Stimulated activated CD8-positive, alpha-beta memory T cell treated with anti-CD3 and anti-CD28 coated beads, Interleukin-2, amount 100 ng/mL, for 48 hours (primary cell): ENCODE data around the gene TMEM35B.
"Not testable (repeated sequence)": the region's sequence is repeated elsewhere in the genome, so short reads cannot be mapped to it uniquely, and the experiment has no call there.

Source experiments
- DNase-seq, 2 donors: peaks; one replicate each; pipeline ENCODE4 v3.0.0-alpha.2; 2020; ENCODE audit warnings: low read depth in 2 of 2

TMEM35B gene

GRCh38 chr1:34976384-34977209 lies 8.6 kb downstream of the TMEM35B start:
- no peak for DNase-seq

GRCh38 chr1:34975771-34976170 lies 9.4 kb downstream of the TMEM35B start:
- DNase-seq, result no peak

- DNase-seq, result no peak
Measured at GRCh38 chr1:34975338-34975737, 9.8 kb downstream of the TMEM35B start.

- DNase-seq, result no peak
Measured at GRCh38 chr1:34974626-34975025, 10.5 kb downstream of the TMEM35B start.

- no peak for DNase-seq
Measured at GRCh38 chr1:34973326-34973725, 11.8 kb downstream of the TMEM35B start.

- no peak for DNase-seq
Measured at GRCh38 chr1:34970829-34971228, 14.3 kb downstream of the TMEM35B start.

GRCh38 chr1:34970220-34970735 lies 14.9 kb downstream of the TMEM35B start:
- no peak for DNase-seq

- not testable (repeated sequence) for DNase-seq
Measured at GRCh38 chr1:34968297-34968696, 16.9 kb downstream of the TMEM35B start.

- not testable (repeated sequence) for DNase-seq
Measured at GRCh38 chr1:34967672-34968071, 17.5 kb downstream of the TMEM35B start.

- DNase-seq, result no peak
Measured at GRCh38 chr1:34965597-34965996, 19.6 kb downstream of the TMEM35B start.

- DNase-seq, result no peak
Measured at GRCh38 chr1:34950428-34950827, 34.7 kb downstream of the TMEM35B start.

GRCh38 chr1:34948739-34949138 lies 36.4 kb downstream of the TMEM35B start:
- DNase-seq, result not testable (repeated sequence)

- DNase-seq, result not testable (repeated sequence)
Measured at GRCh38 chr1:34947641-34948314, 37.4 kb downstream of the TMEM35B start.

GRCh38 chr1:34946211-34946610 lies 38.9 kb downstream of the TMEM35B start:
- no peak for DNase-seq

- DNase-seq, result not testable (repeated sequence)
Measured at GRCh38 chr1:34941798-34942197, 43.3 kb downstream of the TMEM35B start.
